Measurements from ENCODE around the gene C2CD5. TPM values are rescaled to one million over a fixed set of nuclear protein-coding genes. Genes with fewer than 3 reads are reported as not detected.
"Not testable (repeated sequence)": the region's sequence is repeated elsewhere in the genome, so short reads cannot be mapped to it uniquely, and the experiment has no call there.

C2CD5 gene
- total RNA-seq, 1 donor from 2014 or later = 41.5 TPM

DNA sequence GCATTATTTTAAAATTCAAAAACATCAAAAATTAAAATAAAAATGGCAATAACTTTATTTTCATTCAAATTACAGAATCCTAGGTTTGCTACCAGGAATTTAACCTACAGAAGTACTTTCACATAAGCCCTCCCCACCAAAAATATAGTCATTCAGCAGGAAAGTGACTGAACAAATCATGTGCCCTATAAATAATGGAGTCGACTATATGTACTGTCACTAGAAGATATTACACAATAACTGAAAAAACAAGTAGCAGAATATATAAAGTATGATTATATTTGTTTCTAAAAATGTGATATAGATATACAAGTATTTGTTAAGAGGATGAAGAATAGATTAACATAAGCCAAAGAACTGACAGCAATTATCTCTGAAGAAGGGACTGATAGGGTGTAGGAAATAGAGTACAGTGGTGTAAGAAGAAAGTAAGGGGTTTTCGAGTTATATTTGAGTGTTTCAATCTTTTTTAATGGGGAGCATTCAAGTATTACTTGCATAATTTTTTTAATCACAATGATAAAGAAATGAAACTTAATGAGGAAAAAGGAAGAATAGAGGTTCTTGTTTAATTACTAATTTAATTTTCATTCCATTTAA lies 7.9 kb downstream of the C2CD5 start:
- no peak for DNase-seq

DNA sequence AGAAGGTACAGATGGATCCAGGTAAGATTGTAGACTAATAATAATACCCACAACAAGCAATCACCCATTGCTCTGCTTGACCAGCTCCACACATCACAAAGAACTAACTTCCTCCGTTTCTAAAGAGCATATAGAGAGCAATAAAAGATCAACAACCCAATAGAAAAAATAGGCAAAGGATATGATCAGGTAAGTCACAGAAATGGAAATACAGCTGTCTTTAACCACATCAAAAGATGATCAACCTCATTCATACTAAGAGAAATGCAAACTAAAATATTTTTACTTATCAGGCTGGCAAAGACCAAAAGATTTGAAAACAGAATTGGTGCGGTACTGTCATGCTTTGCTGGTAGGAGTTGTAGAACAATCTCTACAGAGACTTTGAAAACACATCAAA lies 8.9 kb downstream of the C2CD5 start:
- DNase-seq = no peak

DNA sequence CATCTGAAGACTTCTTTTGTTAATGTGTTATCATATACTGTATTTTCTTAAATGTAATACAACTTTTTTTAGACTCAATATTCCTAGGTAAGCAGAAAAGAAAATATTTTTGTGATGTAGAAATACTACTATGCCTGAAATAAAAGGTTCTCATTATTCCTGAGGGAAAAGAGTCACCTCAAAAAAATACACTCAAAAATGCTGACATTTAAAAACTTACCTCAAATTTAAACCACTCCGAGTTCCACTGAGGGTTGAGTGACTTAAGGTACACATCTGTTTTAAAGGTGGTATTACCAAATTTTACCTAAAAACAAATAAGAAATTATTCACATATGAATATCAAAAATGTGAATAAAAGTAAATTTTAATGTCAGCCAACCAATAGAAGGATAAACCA lies 9.3 kb downstream of the C2CD5 start:
- no peak for DNase-seq

GRCh38 chr12:22533155-22533554 lies 11.2 kb downstream of the C2CD5 start:
- no peak for DNase-seq

DNA sequence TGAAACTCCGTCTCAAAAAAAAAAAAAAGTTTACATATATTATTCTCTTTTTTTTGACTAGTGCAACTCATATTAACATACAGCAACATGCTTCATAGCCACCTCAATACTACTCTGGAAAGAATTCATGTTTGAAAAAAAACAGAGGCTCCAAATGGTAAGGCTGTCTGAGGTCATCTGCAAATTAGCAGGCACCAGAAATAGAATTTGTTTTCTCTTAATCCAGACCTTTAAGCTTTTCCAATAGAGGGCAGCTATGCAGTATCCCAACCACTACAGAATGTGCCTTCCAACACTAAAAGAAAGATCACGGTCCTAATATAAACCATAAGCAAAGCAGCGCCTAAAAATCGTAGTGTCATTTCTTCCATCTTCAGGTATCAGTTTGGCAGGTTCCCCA lies 12.0 kb downstream of the C2CD5 start:
- DNase-seq = no peak

- DNase-seq = no peak
These were observed 13.1 kb downstream of the C2CD5 start for GRCh38 chr12:22531205-22531604.

GRCh38 chr12:22529281-22530060 lies 14.9 kb downstream of the C2CD5 start:
- no peak for DNase-seq

GRCh38 chr12:22527999-22528398 lies 16.3 kb downstream of the C2CD5 start:
- DNase-seq = no peak

DNA sequence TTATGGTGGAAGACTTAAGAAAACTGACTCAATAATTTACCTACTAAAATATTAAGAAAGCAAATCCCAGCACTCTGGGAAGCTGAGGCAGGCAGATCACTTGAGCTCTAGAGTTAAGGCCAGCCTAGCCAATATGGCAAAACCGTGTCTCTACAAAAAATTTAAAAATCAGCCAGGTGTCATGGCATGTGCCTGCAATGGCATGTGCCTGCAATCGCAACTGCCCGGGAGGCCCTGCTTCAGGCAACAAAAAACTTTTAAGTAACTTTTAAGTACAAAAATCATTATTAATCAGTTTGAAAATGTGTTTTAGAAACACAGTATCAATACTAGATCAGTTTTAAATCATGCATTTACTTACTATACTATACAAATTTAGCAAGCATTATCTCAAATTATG lies 17.5 kb downstream of the C2CD5 start:
- no peak for DNase-seq

- no peak for DNase-seq
These were observed 18.9 kb downstream of the C2CD5 start for GRCh38 chr12:22525426-22525825.

DNA sequence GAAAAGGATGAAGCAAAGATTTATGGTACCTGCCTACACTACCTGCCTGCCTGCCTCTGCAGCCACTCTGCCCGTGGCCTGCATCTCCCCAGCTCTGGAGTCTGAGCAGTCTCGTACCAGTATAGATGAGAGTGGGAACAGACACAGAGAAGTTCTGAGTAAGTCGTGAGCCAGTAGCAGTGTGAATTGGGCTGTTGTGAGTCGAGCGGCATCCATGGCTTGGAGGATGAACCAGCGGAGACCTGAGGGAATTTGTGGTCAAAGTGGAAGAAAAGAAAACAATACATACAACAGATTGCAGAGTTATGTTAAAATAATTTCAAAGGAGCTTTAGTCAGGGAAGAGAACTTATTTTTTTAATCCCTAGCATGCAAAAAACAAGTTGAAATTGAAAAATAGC lies 25.3 kb downstream of the C2CD5 start:
- no peak for DNase-seq

- no peak for DNase-seq
These were observed 26.2 kb downstream of the C2CD5 start for GRCh38 chr12:22518060-22518719.

DNA sequence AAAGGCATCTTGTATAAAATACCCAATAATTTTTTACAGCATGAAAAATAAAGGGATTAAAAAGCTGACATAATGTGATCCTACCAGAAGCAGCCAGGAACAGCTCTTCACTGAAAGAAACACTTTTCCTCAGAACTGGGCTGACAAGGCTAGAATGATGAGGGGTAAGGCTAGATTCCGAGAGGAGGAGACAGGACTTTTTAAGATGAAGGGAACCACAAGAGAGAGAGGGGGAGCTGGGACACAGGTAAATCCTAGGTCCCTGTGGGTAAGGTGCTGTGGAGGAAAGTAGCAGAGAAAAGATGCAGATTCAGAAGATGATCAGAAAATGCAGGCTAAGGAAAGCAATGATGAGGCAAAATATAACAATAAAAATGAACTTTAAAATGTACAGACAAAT lies 29.5 kb downstream of the C2CD5 start:
- no peak for DNase-seq

DNA sequence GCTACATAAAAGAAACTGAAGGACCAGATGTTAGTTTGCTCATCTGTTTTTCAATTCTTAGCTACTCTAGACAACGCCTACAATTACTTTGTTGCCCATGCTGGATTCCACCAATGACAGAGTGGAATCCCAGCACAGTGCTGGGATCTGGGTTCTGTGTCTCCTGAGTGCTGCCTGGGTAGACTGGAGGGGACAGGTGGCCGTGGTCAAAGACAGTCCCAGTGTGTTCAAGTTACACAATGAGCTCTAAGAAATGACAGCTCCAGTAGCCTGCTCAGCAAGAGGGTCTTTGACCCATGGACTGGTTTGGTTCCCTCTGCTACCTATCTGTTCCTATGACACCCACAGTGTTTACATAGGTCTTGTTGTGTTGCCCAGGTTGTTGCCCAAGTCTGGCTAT lies 38.5 kb downstream of the C2CD5 start:
- no peak for DNase-seq

- DNase-seq = no peak
These were observed 44.2 kb downstream of the C2CD5 start for GRCh38 chr12:22500100-22500499.

- no peak for DNase-seq
These were observed 44.9 kb downstream of the C2CD5 start for GRCh38 chr12:22499445-22499844.

DNA sequence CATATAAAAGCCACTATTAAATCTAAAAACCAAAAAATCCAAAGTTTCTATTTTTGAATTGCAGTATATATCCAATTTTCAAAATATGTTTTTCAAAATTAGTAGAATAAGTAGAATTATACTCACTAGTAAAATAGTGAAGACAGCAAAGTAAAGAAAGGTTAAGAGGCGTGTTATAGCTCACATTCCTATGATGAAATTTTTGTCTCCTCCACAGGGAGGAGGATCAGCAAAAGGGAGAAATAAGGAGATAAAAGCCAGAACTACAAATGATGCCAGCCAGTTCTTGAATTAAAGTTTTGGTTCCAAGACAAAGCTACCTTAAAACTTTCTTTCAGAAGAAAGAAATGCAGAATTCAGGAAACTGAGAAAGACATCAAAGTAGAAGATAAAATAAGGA lies 50.0 kb downstream of the C2CD5 start:
- no peak for DNase-seq

- DNase-seq = no peak
These were observed 53.3 kb downstream of the C2CD5 start for GRCh38 chr12:22491034-22491433.

GRCh38 chr12:22488478-22488877 lies 55.9 kb downstream of the C2CD5 start:
- DNase-seq = no peak

- DNase-seq = not testable (repeated sequence)
These were observed 56.7 kb downstream of the C2CD5 start for GRCh38 chr12:22487683-22488082.

DNA sequence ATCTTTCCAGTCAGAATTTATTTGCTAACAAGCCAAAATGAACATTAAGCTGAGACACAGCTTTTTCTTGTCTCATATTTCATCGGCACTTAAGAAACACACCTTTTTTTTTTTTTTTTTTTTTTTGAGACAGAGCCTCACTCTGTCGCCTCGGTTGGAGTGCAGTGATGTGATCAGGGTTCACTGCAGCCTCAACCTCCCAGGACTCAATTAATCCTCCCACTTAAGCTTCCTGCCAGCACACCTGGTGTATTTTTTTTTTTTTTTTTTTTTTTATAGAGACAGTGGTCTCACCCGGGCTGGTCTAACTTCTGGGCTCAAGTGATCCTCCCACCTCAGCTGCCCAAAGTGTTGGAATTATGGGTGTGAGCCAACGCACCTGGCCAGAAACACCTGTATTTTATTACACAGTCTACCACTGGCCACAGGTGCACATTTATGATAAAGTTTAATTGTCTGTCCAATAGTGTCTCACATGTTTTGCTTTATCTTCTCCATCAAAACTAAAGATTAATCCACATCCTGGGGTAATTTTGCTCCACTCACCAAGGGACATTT lies 62.7 kb downstream of the C2CD5 start:
- no peak for DNase-seq

- DNase-seq = not testable (repeated sequence)
These were observed 63.5 kb downstream of the C2CD5 start for GRCh38 chr12:22480814-22481213.

GRCh38 chr12:22480016-22480415 lies 64.3 kb downstream of the C2CD5 start:
- no peak for DNase-seq

Data from skin of body (tissue), 2 donors.